ENCODE results near the gene PSMC5. TPM values are rescaled to one million over a fixed set of nuclear protein-coding genes. Genes with fewer than 3 reads are reported as not detected.

Gene PSMC5
- total and polyA plus RNA-seq, 9 of the 15 experiments (the other 6 are each of a cell fraction or from before 2014, with no cell fraction given), result 89.2 to 393 (median 161) TPM

- 0 out of 2 replicates have a peak, but pooled peaks have one; percentile 59 for TF ChIP-seq XRCC5 (IDR thresholded peaks at IDR 0.05; ENCODE audit: low read depth, low read length)
- no peak for TF ChIP-seq POLR3A (IDR thresholded peaks at IDR 0.05; ENCODE audit: borderline replicate concordance, extremely low read depth, insufficient read depth, insufficient read length)
- TF ChIP-seq, protein P1, sequence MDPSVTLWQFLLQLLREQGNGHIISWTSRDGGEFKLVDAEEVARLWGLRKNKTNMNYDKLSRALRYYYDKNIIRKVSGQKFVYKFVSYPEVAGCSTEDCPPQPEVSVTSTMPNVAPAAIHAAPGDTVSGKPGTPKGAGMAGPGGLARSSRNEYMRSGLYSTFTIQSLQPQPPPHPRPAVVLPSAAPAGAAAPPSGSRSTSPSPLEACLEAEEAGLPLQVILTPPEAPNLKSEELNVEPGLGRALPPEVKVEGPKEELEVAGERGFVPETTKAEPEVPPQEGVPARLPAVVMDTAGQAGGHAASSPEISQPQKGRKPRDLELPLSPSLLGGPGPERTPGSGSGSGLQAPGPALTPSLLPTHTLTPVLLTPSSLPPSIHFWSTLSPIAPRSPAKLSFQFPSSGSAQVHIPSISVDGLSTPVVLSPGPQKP (CRISPR knock-in tag; IDR thresholded peaks at IDR 0.05), result no peak
- no peak for TF ChIP-seq ZNF398 (CRISPR knock-in tag; IDR thresholded peaks at IDR 0.05)
- TF ChIP-seq FOXP1 (CRISPR knock-in tag; IDR thresholded peaks at IDR 0.05), result peak; percentile 94
- TF ChIP-seq ZNF408 (CRISPR knock-in tag; IDR thresholded peaks at IDR 0.05; ENCODE audit: low read depth), result no peak
- TF ChIP-seq, protein P2, sequence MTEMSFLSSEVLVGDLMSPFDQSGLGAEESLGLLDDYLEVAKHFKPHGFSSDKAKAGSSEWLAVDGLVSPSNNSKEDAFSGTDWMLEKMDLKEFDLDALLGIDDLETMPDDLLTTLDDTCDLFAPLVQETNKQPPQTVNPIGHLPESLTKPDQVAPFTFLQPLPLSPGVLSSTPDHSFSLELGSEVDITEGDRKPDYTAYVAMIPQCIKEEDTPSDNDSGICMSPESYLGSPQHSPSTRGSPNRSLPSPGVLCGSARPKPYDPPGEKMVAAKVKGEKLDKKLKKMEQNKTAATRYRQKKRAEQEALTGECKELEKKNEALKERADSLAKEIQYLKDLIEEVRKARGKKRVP (CRISPR knock-in tag; IDR thresholded peaks at IDR 0.05), result no peak
- TF ChIP-seq SAFB2 (IDR thresholded peaks at IDR 0.05; ENCODE audit: borderline replicate concordance, low read depth, low read length, severe bottlenecking), result no peak
- TF ChIP-seq RBM39 (optimal IDR thresholded peaks at IDR 0.05; ENCODE audit: low read depth, low read length), result no peak
- no peak for TF ChIP-seq XRCC4 (IDR thresholded peaks at IDR 0.05; ENCODE audit: extremely low read depth, insufficient read depth, insufficient read length)
- peak; percentile 69; the same call in 1 of the 2 replicates for TF ChIP-seq ZNF24 (IDR thresholded peaks at IDR 0.05)
- TF ChIP-seq ZKSCAN3 (CRISPR knock-in tag; IDR thresholded peaks at IDR 0.05), result no peak
- TF ChIP-seq ZC3H4 (CRISPR knock-in tag; IDR thresholded peaks at IDR 0.05; ENCODE audit: borderline replicate concordance), result peak; percentile 77; the same call in 1 of the 2 replicates
- no peak; the same call in 1 of the 2 replicates for TF ChIP-seq HNRNPL (IDR thresholded peaks at IDR 0.05; ENCODE audit: low read depth, low read length)
- TF ChIP-seq, protein P3, sequence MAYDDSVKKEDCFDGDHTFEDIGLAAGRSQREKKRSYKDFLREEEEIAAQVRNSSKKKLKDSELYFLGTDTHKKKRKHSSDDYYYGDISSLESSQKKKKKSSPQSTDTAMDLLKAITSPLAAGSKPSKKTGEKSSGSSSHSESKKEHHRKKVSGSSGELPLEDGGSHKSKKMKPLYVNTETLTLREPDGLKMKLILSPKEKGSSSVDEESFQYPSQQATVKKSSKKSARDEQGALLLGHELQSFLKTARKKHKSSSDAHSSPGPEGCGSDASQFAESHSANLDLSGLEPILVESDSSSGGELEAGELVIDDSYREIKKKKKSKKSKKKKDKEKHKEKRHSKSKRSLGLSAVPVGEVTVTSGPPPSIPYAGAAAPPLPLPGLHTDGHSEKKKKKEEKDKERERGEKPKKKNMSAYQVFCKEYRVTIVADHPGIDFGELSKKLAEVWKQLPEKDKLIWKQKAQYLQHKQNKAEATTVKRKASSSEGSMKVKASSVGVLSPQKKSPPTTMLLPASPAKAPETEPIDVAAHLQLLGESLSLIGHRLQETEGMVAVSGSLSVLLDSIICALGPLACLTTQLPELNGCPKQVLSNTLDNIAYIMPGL (CRISPR knock-in tag; IDR thresholded peaks at IDR 0.05), result peak; percentile 54; the same call in 1 of the 2 replicates
- TF ChIP-seq SLC30A9 (CRISPR knock-in tag; IDR thresholded peaks at IDR 0.05), result no peak
- no peak for TF ChIP-seq TCF7 (IDR thresholded peaks at IDR 0.05; ENCODE audit: borderline replicate concordance)
- TF ChIP-seq ETV5 (CRISPR knock-in tag; IDR thresholded peaks at IDR 0.05; ENCODE audit: low read depth), result peak; percentile 65
- TF ChIP-seq SOX6 (IDR thresholded peaks at IDR 0.05), result no peak; the same call in 1 of the 2 replicates
- TF ChIP-seq SMARCA5 (IDR thresholded peaks at IDR 0.05), result no peak
- TF ChIP-seq HDAC1 (IDR thresholded peaks at IDR 0.05), result no peak
Measured at GRCh38 chr17:63848834-63849689, 21.8 kb downstream of the PSMC5 start (continued).

All from K562 (cell line).